ENCODE results near the gene RSPRY1.
A peak's percentile ranks its signal among the peaks of the same experiment; 100 is the strongest.

The RSPRY1 gene

DNA sequence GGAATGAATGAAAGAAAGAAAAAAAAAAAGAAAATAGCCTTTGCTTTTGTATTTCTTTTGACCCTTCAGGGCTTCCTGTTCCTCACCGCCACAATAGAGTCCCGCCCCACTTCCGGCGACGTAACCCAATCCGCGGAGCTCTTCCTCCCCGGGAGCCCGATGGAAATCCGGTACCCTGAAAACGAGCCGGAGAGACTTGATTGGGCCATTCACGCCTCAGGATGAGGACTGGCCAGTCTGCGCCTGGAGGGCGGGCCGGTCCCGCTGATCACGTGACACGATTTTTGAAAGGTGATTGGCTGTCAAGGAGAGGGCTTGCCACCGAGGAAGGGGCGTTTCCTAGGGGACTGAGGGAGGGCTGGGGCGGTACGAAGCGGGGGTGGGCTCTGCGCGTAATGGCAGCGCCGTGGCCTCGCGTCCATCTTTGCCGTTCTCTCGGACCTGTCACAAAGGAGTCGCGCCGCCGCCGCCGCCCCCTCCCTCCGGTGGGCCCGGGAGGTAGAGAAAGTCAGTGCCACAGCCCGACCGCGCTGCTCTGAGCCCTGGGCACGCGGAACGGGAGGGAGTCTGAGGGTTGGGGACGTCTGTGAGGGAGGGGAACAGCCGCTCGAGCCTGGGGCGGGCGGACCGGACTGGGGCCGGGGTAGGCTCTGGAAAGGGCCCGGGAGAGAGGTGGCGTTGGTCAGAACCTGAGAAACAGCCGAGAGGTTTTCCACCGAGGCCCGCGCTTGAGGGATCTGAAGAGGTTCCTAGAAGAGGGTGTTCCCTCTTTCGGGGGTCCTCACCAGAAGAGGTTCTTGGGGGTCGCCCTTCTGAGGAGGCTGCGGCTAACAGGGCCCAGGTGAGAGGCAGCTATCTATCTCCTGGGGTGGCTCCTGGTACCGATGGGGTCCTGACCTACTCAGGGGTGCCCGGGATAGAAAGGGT lies at the start of gene RSPRY1, which contains the start of gene PSME3IP1:
Gene RSPRY1, plus strand, starts transcription at position 385 of the 927 bp plus-strand sequence. CDS start 18,330 bp downstream, outside the sequence.
Gene PSME3IP1, minus strand, starts transcription at position 95 of the 927 bp plus-strand sequence. CDS start 12,185 bp downstream, outside the sequence.
- peak; percentile 98 to 99 for DNase-seq (ENCODE audit: low read depth in 2 of 2)

- DNase-seq (ENCODE audit: low read depth in 2 of 2), result no peak
These were observed 49.1 kb upstream of the RSPRY1 start for GRCh38 chr16:57137043-57137442.

- no peak for DNase-seq (ENCODE audit: low read depth in 2 of 2)
These were observed 48.4 kb upstream of the RSPRY1 start for GRCh38 chr16:57137566-57138273.

- DNase-seq (ENCODE audit: low read depth in 2 of 2), result no peak
These were observed 47.7 kb upstream of the RSPRY1 start for GRCh38 chr16:57138281-57138935.

DNA sequence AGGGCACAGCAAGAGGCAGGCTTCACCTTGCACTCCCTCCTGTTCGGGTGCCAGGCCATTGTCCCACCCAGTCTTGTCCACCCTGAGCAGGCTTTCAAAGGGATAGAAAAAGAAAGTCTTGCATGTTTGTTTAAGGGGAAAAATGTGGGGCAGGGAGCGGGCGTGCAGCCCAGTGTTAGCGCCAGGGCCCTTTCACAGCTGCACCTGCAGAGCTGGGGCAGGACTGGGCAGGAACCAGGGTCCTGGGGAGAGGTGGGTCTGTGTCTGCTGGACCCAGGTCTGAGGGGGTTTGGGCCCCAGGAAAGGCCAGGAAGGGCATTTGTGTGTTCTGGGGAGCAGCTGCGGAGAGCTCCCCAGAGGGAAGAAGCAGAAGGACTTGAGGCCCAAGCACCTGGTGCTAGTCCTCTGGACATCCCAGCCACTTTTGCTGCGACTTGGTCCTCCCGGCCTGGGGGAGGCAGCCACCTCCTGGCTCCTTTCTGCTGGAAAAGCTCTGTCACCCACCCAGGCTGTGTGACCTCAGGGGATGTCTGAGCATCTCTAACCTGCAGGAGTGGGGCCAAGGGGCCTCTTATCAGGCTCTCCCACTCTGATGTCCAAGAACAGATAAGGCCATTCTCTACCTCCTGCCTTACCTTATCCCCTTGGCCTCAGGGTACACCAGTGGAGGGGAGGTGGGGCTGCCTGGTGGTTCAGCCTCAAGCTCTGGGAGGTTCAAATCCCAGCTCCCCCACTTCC lies 45.0 kb upstream of the RSPRY1 start:
- DNase-seq (ENCODE audit: low read depth in 2 of 2), result no peak

DNA sequence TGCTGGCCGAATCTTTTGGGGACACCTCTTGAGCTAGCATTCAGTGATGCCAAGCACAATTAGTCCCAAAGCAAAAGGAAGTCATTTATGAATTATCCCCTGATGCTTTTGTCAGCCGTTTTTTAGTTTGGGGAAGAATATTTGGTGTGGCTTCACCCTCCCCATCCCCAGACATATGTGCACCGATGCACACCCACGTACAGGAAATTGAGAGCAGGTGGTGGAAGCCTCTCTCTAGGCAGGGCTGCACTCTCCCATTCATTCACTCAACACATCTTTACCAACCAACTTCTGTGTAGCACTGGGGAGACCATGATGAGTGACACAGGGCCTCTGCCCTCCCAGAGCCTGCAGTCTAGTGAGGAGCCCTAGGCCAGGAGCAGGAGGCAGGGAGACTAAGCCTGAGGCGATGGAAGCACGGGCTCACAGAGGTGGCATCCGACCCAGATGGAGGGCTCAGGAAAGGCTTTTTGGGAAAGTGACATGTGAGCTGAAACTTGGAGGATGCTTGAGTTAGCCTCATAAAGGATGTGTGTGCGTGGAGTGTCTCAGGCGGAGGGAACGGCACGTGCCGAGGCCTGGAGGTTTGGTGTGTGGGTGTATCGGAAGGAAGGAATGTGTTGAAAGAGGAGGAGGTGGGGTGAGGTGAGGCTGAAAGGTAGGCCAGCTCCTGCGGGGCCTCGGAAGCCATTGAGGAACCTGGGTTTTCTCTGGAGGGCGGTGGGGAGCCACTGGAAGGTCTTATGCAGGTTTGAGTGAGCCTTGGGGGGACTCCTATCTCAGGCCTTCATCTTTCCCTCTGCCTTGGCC lies 44.1 kb upstream of the RSPRY1 start:
- DNase-seq (ENCODE audit: low read depth in 2 of 2), result no peak

DNA sequence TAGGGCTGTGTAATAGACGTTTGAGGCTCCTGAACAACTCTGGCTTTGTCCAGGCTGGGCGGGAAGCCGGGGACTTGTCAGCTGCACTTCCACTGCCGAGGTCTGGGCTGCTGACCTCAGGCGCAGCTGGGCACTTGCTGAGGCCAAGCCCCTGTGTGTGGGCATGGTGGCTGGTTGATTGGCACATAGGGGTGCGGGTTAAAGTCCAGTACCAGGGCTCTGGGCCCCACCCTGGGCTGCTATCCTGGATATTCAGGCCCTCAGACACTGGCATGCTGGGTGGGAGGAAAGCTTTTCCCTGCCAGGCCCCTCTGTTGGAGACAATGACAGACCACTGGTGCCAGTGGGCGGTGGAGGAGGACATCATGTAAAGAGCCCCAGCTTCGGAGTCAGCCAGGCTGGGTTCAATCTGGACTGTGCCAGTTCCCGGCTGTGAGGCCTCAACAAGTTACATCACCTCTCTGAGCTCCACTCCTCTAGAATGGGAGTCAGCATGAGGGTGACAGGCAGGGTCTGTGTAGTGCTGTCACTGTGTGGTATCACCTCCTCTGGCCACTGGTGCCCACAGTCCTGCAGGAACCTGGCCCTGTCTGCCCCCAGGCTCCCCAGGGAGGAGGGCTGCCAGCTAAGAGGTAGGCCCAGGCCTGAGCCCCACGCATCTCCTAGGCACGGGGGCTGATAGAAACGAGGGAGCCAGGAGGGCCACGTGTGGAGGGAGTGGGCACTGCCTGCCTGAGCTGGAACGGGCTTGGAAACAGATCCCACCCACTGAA lies 42.8 kb upstream of the RSPRY1 start:
- no peak for DNase-seq (ENCODE audit: low read depth in 2 of 2)

DNA sequence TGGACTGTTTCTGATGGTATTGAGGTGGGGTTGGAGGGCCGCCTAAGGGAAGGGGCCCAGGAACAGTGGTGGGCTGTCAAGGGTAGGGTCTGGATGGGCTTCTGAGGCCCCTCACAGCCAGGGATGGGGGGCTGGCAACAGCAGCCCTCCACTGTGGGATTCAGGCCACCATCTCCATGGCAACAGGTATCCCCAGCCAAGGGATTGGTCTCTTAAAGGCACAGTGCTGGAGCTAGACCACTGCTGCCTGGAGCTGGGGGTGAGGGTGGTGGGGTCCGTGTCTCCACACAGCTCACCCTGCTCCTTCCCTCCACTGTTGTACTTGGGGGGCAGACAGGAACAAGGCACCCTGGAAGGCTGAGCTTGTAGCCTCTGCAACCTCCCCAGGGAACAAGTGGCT lies 42.1 kb upstream of the RSPRY1 start:
- DNase-seq (ENCODE audit: low read depth in 2 of 2), result no peak

DNA sequence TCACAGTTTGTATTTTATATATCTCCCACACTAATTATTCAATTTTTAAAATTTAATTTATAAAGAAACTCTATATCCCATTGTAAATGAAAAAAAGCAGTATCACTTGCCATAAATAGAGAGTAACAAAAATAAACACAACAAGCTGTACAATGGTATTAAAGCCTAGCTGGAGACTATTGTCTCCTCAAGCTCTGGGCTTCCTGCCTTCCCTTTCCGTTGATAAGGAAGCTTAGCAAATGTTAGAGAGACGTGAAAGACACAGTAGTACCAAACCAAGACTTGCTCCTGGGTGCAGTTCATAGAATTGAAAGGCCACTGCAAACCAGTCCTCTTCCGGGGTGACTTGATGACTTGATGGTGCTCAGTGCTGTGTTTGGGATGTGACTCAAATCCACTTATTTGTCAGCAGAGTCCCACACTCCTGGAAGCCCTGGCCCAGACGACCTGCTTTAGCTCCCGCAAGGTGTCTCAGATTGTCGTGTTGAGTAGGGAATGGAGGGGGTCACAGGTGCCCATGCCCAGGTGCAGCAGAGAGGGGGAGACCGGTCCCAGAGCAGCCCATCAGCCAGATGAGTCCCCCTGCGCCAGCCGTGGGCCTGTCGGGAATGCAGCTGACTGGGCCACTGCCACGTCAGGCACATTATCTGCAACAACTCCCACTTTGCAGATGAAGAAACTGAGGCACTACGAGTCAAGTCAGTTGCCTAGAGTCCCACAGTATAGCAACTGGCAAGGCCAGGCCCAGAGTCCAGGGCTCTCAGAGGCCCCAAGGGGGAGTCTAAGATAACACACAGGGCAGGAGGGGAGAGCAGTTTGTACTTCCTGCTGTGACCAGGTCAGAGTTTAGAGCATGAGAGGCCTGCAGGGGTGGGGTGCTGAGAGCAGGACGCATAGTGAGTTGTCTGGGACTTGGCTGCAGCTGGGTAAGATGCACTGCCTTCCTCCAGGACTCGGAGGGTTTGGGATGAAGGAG lies 40.8 kb upstream of the RSPRY1 start:
- DNase-seq (ENCODE audit: low read depth in 2 of 2), result no peak

DNA sequence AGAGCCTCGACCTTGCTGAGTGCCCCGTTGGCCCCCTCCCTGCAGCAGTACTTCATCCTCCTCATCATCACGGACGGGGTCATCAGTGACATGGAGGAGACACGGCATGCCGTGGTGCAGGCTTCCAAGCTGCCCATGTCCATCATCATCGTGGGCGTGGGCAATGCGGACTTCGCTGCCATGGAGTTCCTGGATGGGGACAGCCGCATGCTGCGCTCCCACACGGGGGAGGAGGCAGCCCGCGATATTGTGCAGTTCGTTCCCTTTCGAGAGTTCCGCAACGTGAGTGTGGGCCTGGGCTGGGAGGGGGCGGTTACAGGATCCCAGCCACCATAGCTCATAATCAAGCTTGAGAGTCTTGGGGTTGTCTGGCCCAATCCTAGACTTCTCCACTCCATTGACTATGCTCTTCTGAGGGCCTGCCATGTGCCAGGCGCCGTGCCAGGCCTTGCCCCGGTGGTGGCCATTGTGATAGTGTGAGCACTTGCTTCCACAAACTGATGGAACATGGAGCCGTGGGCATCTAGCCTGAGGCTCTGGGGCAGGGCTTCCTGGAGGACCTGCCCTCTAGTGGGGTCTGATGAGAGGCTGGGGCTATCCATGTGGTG lies 40.0 kb upstream of the RSPRY1 start:
- DNase-seq (ENCODE audit: low read depth in 2 of 2), result no peak

DNA sequence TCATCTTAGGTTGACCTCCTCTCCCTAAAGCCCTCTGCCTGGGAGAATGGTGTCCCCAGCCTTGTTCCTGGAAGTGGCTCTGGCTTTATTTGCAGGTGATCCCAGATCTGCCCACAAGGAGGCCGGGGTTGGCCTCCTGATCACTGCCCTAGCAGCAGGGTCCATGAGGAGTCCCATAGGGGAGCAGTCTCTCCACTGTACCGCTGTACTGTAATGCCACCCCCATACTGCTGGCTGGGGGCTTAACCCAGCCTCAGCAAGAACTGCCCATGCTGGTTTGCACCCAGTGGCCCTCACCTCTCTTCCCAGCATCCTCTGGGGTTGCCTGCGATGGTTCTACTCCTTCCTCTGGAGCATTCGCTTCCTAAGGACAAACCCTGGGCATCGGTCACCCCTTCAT lies 39.4 kb upstream of the RSPRY1 start:
- no peak for DNase-seq (ENCODE audit: low read depth in 2 of 2)

DNA sequence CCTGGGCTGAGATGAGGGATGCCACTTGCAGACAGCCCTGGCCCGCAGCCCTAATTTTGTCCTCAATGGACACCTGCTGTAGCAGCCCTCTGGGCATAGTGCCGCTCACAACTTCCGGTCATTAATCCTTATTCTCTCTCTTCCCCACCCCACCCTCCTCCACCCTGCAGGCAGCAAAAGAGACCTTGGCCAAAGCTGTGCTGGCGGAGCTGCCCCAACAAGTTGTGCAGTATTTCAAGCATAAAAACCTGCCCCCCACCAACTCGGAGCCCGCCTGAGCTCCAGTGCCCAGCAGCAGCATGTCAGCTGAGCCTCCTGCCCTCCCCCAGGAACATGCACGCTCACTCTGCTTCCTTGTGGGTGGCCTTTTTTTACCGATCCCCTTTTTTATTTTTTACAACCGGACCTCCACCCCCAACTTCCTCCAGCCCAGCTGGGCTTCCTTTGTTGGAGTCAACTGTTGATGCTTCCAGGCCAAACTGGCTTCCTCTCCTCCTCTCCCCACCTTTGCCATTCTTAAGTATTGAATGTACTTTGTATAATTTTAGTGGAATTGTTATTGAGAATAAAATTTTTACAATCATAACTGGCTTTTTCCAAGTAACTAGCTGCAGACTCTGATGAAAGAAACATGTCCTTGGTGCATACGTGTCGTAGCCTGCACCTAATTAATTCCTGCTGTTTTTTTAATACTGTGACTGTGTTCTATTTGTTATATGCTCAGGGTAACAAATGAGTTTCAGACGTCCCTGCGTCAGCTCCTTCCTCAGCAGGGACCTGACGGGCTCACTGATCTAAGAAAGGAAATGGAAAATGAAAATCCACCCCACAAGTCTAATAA lies 38.5 kb upstream of the RSPRY1 start:
- no peak for DNase-seq (ENCODE audit: low read depth in 2 of 2)

DNA sequence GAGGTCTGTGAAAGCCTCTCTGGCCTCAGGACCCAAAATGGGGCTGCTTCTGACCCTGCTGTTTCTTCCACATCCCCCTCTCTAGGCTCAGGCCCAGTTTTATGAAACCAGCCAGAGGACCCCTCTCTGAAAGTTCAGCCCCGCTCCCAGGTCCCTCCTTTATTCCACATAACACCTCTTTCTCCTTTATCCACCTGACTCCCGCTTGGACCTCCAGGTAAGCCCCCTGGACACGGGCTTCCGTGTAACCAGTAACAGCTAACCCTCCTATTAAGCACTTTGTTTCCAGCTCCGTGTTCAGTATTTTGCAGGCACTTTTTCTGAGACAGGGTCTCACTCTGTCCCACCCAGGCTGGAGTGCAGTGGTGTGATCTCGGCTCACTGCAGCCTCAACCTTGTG lies 37.6 kb upstream of the RSPRY1 start:
- DNase-seq (ENCODE audit: low read depth in 2 of 2), result no peak

DNA sequence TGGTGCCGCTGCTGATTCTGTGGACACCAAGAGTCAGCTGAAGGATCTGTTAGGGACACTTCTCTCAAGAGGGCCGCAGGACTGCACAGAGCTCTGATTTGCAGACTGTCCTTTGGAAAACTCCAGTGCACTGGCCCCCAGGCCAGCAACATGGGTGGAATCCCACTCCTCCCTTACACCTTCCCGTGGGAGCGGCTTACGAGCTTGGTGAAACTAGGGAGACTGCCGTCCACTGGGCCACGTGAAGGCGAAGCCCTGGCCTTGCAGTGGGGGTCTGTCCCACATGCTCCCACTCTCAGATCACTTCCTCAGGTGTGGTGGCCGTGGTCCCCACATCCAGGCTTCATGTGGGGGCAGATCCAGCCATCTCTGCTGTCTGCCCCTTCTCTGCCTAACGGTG lies 36.7 kb upstream of the RSPRY1 start:
- no peak for DNase-seq (ENCODE audit: low read depth in 2 of 2)

DNA sequence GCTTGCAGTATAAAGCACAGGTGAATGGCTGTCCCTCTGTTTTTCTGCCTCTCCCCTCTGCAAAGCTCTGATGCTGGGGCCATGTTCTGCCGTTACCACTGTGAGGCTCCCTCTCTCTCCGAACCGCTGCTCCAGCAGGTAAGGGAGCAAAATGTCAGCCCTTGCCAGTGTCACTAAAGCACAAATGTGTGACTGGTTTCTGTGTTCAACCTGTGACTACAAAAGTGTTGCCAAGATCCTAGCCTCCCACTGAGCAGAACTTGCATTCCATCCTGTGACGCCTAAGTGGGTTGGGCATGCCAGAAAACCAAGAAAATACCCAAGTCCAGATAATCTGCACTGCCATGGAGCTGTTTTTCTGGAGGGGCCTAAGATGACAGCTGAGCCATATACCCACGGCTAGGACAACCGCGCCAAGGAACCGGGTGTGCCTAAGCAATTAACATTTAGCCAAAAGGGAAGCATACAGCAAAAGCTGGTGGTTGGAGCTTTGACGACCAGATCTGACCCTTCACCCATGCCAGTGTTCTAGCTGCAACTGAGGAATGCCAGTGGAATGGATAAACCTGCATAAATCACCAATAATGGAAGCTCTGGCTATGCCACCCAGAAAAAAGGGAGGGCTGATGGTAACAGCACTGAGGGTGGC lies 35.3 kb upstream of the RSPRY1 start:
- no peak for DNase-seq (ENCODE audit: low read depth in 2 of 2)

DNA sequence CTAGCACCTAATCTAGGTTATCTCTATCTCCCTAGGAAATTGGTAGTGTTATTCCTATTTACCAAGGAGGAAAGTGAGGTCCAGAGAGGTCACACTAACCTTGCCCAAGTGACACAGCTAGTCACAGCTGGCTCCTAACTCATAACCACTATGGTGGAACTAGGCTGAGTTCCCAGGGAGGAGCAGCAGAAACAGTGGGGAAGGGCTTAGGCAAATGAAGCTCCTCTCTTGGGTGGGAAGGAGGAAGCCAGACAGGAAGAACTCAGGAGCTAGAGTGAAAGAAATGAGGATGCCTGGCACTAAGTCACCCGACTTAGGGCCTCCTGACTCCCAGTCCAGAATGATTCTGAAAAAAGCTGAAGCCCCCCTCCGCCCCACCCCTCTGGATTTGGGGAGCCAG lies 34.8 kb upstream of the RSPRY1 start:
- no peak for DNase-seq (ENCODE audit: low read depth in 2 of 2)

Data from stimulated activated CD8-positive, alpha-beta memory T cell treated with anti-CD3 and anti-CD28 coated beads, Interleukin-15, amount 100 ng/mL, for 48 hours (primary cell).